Measurements from ENCODE around the gene CKB.

The CKB gene

GRCh38 chr14:103522649-103523574 lies at the start of gene CKB:
Gene CKB (minus strand): TSS chr14:103522830. CDS start chr14:103522493, 337 bp downstream.
- DNase-seq (ENCODE audit: low read depth in 1 of 2, low spot score in 1 of 2): no peak

GRCh38 chr14:103569408-103569807 lies 46.8 kb upstream of the CKB start:
- DNase-seq (ENCODE audit: low read depth in 1 of 2, low spot score in 1 of 2): no peak

DNA sequence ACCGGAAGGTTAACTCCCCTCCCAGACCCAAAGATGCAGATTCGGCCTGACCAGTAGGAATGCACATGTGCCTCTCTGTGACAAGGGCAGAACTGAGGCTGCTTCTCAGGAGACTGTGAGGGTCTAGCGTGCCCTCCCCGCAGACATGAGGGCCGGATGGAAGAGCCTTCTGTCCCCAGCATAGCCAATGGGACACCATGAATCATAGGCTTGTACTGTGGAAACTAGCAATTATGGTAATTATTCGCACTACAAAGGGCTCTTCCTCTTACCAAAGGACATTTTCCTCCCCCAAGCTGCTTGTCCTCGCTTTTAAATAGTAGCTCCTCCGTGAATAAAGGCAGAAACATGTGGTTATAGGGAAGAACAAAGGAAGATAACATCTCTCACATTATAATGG lies 46.3 kb upstream of the CKB start:
- no peak for DNase-seq (ENCODE audit: low read depth in 1 of 2, low spot score in 1 of 2)

DNA sequence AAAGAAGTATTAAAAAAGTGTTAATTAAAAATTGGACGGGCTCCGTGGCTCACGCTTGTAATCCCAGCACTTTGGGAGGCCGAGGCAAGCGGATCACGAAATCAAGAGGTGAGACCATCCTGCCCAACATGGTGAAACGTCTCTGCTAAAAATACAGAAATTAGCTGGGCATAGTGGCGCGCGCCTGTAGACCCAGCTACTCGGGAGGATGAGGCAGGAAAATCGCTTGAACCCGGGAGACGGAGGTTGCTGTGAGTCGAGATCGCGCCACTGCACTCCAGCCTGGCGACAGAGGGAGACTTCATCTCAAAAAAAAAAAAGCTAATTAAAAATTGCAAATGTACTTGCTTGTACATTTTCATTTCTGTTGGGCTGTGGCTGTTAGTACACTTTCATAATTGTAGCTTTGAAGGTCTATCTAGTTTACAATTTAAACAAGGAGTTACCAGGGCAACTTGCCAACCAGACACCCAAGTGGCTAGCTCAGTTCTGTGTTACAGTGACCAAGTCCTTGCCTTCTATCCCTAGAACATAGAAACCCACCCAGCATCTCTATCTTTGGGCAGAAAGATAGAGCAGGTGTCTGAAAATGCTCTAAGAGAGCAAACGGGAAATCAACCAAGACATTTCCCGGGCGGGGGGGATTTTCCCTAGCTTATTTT lies 41.3 kb upstream of the CKB start:
- DNase-seq (ENCODE audit: low read depth in 1 of 2, low spot score in 1 of 2): no peak

DNA sequence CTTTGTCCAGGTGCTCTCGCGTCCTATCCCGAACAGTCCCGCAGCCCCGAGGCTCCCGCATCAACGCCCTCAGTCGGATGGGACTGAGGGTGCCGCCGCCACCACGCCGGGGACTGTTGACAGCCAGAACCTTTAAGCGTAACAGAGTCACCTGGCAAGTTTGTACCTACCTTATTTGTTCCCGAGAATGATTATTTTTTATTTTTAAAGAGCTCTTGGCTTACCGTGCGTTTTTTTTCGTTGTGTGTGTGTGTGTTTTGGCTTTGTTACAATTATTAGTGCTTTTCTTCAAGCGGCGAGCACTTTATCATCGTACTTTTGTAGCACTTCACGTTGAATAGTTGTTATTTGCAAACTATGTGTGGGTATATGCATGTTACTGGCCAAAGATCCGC lies 40.6 kb upstream of the CKB start:
- DNase-seq (ENCODE audit: low read depth in 1 of 2, low spot score in 1 of 2): no peak

GRCh38 chr14:103562429-103563225 lies 40.0 kb upstream of the CKB start, which contains the start of the genes BAG5 and COA8:
Gene BAG5 (minus strand): TSS chr14:103562657. CDS start chr14:103561164, 1,493 bp downstream.
Gene COA8 (plus strand): TSS chr14:103562960. CDS start chr14:103563002, 42 bp downstream.
- peak; percentile 73 to 75 for DNase-seq (ENCODE audit: low read depth in 1 of 2, low spot score in 1 of 2)

DNA sequence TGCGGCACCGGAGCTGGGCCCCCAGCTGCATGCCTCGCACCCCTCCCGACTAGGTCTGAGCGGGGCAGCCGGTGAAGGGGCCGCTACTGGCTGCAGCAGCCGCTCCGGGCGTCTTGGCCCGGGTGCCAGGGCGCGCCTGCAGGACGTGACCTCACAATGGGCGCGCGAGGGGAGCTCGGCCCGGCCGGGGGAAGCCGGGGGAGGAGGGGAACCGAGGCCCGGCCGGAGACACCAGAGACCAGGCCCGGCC lies 39.5 kb upstream of the CKB start:
- no peak for DNase-seq (ENCODE audit: low read depth in 1 of 2, low spot score in 1 of 2)

DNA sequence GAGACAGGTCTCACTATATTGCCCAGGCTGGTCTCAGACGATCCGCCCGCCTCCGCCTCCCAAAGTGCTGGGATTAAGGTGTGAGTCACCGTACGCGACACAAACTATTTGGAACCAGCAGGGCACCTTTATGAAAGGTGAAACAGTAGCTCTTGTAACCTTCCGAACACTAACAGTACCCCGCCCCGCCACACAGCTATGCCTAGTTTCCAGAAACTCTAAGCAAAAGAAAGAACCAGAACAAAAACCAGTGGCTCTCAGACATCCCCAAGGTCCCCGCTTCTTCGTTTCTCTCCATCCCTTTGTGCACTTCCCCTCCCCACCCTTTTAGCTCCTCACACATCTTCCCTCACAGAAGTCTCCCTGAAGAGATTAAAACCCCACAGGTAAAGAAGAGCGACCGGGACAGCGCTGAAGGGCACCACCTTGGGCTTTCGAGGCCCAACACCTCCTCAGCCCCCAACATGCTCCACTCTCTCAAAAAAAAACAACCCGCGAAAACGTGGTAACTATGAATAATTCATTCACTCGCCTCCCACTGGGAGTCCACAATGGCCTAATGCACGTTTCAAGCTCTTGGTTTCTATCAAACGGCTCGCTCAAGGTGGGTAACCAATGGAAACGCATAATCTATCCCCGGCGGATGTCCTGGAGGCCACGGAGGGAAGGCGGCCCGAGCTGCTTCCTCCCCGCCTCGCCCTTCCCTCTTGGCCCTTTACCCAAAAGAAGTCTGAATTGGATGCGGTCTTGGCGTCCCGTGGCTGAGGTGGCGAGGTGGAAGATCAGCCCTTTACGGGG lies 39.0 kb upstream of the CKB start:
- peak; percentile 30 to 32 for DNase-seq (ENCODE audit: low read depth in 1 of 2, low spot score in 1 of 2)

DNA sequence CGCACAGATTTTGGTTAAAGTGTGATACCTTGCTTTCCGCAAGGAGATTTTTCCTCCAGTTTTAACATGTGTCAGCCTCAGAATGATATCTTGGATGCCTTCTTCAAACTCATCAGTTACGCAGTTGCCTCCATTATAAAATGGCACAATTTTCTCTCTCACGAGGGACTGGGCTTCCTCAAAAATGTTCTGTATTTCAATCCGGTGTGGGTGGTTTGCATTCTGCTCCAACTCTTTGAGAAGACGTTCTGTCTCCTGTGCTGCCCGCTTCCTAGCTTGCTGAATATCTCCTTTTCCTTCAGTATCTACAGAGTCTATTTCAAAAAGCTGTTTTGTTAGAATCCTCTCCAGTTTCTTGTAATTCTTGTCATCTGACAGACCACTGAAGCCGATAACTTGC lies 38.1 kb upstream of the CKB start:
- DNase-seq (ENCODE audit: low read depth in 1 of 2, low spot score in 1 of 2): no peak

- DNase-seq (ENCODE audit: low read depth in 1 of 2, low spot score in 1 of 2): no peak
These were observed 37.1 kb upstream of the CKB start for GRCh38 chr14:103559766-103560165.

GRCh38 chr14:103558071-103558882 lies 35.6 kb upstream of the CKB start:
- DNase-seq (ENCODE audit: low read depth in 1 of 2, low spot score in 1 of 2): no peak

- no peak for DNase-seq (ENCODE audit: low read depth in 1 of 2, low spot score in 1 of 2)
These were observed 34.5 kb upstream of the CKB start for GRCh38 chr14:103556946-103557758.

GRCh38 chr14:103555559-103556337 lies 33.1 kb upstream of the CKB start:
- DNase-seq (ENCODE audit: low read depth in 1 of 2, low spot score in 1 of 2): no peak

DNA sequence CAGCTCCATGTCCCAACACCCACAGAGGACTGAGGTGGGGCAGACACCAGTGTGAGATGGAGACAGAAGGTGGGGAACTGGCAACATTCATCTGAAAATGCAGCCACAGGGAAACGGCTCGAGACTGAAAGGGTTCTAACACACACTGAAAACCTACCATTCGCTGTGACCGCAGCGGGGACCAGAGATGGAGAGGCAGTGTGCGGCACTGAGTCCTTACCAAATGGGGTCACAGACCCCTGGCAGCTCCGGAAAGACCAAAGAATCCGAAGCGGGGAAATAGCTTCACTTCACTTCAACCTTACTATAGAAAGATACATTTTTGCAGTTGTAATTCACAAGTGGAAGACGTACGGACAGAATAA lies 30.2 kb upstream of the CKB start:
- DNase-seq (ENCODE audit: low read depth in 1 of 2, low spot score in 1 of 2): no peak

DNA sequence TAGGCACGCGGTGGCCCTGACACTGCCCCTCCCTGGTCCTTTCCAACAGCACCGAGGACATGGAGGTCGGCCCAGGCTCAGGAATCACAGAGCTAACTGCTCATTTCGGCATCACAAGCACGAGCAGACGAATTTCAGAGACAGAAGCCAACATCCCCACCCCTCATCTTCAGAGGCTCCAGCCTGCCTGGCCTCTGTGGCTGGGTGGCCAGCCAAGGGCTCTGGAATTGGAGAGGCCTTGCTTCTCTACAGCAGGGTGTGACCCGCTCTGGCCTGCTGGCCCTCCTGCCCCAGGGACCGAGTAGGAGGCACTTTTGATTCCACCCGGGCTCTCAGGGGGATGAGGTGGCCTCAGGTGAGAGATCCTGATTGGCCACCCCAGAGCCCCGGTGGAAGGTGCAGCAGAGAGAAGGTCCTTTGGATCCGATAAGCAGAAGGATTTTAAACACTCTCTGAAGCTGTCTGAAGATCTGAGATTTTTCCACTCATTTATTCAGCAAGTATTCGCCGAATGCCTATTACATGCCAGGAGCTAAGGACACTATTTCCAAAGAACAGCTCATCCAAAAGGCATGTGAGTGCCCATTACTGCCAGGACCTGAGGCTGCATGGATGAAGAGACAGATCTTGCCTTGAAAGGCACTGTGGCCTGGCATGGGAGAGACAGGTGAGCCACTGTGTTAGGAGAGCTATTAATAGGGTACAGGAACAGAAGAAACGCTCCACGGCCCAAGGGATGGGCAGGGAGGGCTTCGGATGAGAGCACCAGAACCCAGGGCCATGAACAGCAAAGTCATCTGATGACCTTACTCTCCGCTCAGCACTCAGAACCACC lies 29.6 kb upstream of the CKB start:
- DNase-seq (ENCODE audit: low read depth in 1 of 2, low spot score in 1 of 2): no peak

DNA sequence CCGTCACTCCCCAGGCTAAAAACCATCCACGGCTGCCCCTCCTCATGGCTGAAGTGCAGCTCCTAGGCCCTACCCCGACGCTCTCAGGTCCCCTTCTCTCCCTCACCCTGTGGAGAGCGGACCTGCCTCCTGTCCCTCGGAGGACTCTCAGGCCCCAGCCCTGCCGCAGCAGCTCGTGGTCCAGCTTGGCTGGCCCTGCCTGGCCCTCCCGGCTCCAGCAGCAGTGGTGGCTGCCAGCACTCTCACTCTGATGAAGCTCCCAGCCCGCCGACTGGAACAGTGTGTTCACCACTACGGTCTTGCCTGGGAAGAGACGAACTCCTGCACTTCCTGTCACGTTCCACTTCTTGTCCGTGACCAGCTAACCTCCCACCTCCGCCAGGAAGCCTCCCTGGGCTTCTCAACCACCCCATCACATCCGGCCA lies 28.7 kb upstream of the CKB start:
- no peak for DNase-seq (ENCODE audit: low read depth in 1 of 2, low spot score in 1 of 2)

DNA sequence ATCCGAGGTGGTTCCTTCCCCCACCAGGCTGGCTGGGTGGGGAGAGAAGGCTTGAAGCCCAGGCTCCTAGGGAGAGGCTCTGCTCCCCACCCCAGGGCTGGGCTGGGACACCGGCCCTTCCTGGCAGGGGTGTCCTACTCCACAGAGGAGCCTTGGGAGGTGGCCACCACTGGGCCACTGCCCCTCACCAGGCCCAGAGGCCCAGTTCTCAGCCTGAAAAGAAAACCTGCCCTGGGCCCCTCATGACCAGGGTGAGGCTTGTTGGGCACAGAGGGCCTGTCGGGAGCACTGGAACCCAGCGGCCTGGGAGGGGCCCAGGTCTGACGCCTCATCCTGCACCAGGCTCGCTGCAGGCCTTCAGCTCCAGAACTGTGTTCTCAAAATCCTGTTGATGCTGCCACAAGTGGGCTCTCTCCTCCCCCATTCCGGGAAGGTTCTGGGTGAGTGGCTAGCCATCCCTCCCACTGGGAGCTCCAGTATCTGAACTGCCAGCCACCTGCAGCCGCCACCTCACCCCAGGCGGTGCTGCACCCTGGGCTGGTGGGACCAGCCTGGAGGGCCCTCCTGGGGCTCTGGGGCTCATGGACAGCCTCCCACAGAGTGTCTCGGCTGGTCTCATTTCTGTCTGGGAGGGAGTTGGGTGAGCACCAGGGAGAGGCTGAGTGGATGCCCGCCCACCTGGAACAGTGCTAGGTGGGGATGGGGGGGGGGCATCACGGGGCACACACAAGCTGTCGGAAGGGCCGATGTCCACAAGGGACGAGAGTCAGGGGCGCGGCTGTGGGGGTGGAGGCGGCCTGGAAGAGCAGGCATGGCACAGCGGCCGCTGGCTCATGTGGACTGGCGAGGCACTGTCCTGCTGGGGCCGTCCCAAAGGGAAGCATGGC lies 28.1 kb upstream of the CKB start:
- no peak for DNase-seq (ENCODE audit: low read depth in 1 of 2, low spot score in 1 of 2)

Measured in activated CD4-positive, alpha-beta T cell treated with anti-CD3 and anti-CD28 coated beads, Interleukin-2, amount 50 U/mL, for 24 hours (primary cell).